ENCODE results near the gene SFT2D1. TPM values are rescaled to one million over a fixed set of nuclear protein-coding genes. Genes with fewer than 3 reads are reported as not detected.

Gene SFT2D1
- total RNA-seq, 1 donor from 2014 or later: 23.3 TPM

DNA sequence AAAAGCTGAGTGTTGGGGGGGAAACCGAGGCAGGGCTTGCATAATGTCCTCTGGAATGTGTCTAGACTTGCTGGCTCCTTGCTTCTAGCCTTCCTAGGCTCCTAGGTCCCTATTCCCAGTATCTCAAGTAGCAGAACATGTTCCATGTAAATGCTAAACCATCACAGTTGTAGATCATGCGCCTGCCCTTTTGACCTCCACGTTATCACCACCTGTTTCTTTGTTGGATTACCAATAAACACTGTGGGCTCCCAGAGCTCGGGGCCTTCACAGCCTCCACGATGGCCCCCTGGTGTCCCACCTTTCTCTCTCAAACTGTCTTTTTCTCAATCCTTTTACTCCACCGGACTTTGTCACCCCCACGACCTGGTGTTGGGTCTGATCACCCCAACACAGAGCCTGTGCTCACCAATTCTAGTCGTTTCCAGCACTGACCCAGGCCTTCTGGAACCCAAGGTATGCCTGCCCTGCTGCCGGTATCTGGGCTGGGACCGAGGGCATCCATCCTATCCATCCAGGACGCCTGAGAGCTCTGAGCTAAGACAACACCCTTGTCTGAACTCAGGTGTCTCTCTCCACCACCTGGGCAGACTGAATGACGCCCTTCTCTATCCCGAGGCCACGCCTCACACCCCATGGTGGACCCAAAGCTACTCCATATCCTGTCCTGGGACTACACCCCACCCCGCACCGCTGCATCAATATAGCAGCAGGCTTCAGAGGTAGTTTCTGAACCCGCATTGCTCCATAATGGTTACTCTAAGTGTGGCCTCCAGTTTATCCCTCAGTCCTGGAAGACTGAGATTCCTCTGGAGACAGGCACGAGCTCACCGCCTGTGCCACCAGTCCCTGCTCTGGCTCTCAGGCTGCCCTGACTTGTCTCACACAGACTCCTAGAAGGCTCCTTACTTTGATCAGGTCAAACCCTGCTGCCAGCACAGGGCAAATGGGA lies 24.8 kb downstream of the SFT2D1 start:
- H3K9me3 ChIP-seq: no peaks in the 10 kb centered on the region

GRCh38 chr6:166315436-166315835 lies 26.9 kb downstream of the SFT2D1 start:
- intact Hi-C loops (cut with DNase I): loop anchor here (10.0 kb wide), 1 partner anchor 79 kb away; no protein-coding TSS in a partner anchor
- no peaks in the 10 kb centered on the region for H3K27me3 ChIP-seq
- no peak overlapping the region for H3K27ac ChIP-seq
- H3K4me1 ChIP-seq: no peaks in the 10 kb centered on the region
- DNase-seq (ENCODE audit: extremely low spot score in 2 of 2): no peak
- H3K9me3 ChIP-seq: no peaks in the 10 kb centered on the region
- no peak for TF ChIP-seq CTCF (IDR thresholded peaks at IDR 0.05)
- TF ChIP-seq POLR2A (IDR thresholded peaks at IDR 0.05): no peak
- no peak for TF ChIP-seq POLR2AphosphoS5 (IDR thresholded peaks at IDR 0.05; ENCODE audit: insufficient read depth in 1 of 2, low read depth in 1 of 2)
- no peaks in the 10 kb centered on the region for H3K36me3 ChIP-seq
- no peak overlapping the region for H3K4me3 ChIP-seq

More for the DNA sequence above, 24.8 kb downstream of the SFT2D1 start:
- no peaks in the 10 kb centered on the region for H3K27me3 ChIP-seq
- no peak overlapping the region for H3K27ac ChIP-seq
- intact Hi-C loops (cut with DNase I): loop anchor here (10.0 kb wide), 1 partner anchor 77 kb away; no protein-coding TSS in a partner anchor
- H3K4me3 ChIP-seq: no peak overlapping the region
- H3K36me3 ChIP-seq: peaks cover 0 to 10% of the 10 kb centered on the region in 2 donors
- no peaks in the 10 kb centered on the region for H3K4me1 ChIP-seq
- no peak for DNase-seq (ENCODE audit: extremely low spot score in 2 of 2)
- TF ChIP-seq POLR2AphosphoS5 (IDR thresholded peaks at IDR 0.05; ENCODE audit: insufficient read depth in 1 of 2, low read depth in 1 of 2) (no peak), CTCF (IDR thresholded peaks at IDR 0.05) (no peak), POLR2A (IDR thresholded peaks at IDR 0.05) (no peak)

DNA sequence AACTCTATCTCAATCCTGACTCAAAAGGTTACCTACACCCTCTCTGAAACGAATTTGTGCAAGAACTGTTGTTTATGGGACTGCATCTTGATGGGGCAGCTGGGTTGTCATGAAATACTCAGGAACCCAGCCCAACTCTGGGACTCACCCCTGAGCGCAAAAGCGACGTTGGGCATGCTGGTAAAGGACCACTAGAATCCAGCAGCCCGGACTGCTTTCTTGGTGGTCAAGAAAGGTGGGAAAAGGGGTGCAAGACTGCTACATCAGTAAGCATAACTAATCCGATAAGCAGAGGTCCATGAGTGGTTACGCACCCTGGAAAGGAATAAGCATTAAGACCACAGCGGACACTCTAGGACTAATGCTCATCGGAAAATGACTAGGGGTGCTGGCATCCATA lies 27.9 kb downstream of the SFT2D1 start:
- H3K4me3 ChIP-seq: no peak overlapping the region
- no peaks in the 10 kb centered on the region for H3K4me1 ChIP-seq
- no peak for DNase-seq (ENCODE audit: extremely low spot score in 2 of 2)
- intact Hi-C loops (cut with DNase I): loop anchor here (5.0 to 10.0 kb wide), 2 partner anchors 80 to 1072 kb away; no protein-coding TSS in a partner anchor
- H3K27ac ChIP-seq: no peak overlapping the region
- TF ChIP-seq POLR2A (IDR thresholded peaks at IDR 0.05) (no peak), POLR2AphosphoS5 (IDR thresholded peaks at IDR 0.05; ENCODE audit: insufficient read depth in 1 of 2, low read depth in 1 of 2) (no peak), CTCF (IDR thresholded peaks at IDR 0.05) (no peak)
- H3K27me3 ChIP-seq: no peaks in the 10 kb centered on the region
- no peaks in the 10 kb centered on the region for H3K9me3 ChIP-seq
- no peaks in the 10 kb centered on the region for H3K36me3 ChIP-seq

DNA sequence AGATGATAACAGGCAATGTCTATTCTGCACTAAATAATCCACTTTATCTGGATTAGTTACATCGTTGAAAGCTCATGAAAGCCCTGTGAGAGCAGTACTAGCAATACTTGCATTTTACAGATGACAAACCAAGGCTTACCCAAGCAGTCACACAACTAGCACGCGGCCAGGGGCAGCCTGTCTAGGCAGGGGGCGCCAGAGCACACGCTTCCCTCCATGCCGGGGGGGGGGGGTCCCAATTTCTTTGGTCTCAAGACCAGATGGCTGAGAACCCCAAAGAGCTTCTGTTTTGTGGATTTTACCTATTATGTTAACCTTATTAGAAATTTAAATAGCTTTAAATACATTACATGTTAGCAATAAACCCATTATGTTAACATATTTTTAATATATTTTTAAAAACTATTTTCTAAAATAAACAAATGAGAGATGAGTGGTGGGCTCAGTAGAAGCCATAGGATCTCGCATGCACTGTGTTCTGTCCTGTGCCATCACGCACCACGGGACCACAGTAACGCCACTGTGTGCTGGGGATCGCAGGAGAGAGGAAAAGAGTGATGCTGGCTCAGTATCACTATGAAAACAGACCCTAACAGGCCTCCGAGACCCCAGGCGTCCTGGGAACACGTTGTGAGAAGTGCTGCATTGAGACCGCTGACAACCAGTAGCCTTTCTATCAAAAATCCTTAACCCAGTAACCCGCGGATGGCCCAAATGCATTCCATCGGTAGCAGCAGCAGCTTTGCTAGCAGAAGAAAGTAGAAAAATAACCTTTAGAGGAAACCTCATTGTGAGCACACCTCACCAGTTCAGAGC lies 28.9 kb downstream of the SFT2D1 start:
- Histone ChIP-seq H3K4me3 (no peak overlapping the region), H3K27me3 (no peaks in the 10 kb centered on the region), H3K27ac (no peak overlapping the region), H3K36me3 (no peaks in the 10 kb centered on the region), H3K4me1 (peaks cover 3% of the 10 kb centered on the region), H3K9me3 (no peaks in the 10 kb centered on the region)
- no peak for TF ChIP-seq POLR2A (IDR thresholded peaks at IDR 0.05)
- TF ChIP-seq CTCF (IDR thresholded peaks at IDR 0.05): peak; percentile 25 to 46 (median 31)
- DNase-seq (ENCODE audit: extremely low spot score in 2 of 2): no peak
- intact Hi-C loops (cut with DNase I): loop anchor here (5.0 to 10.0 kb wide), 2 partner anchors 81 to 1071 kb away; no protein-coding TSS in a partner anchor
